ENCODE measurements around the gene CACUL1.
"Not testable (repeated sequence)": the region's sequence is repeated elsewhere in the genome, so short reads cannot be mapped to it uniquely, and the experiment has no call there.

Gene CACUL1

GRCh38 chr10:118768041-118768919 lies 13.5 kb upstream of the CACUL1 start:
- no peak for DNase-seq

GRCh38 chr10:118767297-118768040 lies 12.7 kb upstream of the CACUL1 start:
- DNase-seq: no peak

DNA sequence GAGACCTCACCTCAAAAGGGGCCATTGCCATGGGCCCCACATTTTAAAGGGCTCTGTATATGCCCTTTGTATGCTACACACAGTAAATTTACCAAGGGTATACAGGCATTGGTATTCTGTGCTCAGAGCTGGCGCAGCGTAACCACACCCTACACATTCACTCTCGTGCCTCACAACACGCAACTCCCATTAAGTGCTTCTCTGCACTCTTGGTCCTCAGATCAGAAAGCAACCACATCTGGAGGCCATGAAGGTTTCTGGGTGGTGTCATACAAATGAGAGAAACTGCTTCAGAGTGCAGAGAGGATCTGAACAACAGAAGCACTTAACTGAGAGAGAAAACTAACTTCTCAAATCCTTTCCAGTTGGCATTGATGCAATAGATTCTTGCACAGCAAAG lies 9.4 kb upstream of the CACUL1 start:
- no peak for DNase-seq

- DNase-seq: no peak
Measured at GRCh38 chr10:118763202-118763988, 8.6 kb upstream of the CACUL1 start.

DNA sequence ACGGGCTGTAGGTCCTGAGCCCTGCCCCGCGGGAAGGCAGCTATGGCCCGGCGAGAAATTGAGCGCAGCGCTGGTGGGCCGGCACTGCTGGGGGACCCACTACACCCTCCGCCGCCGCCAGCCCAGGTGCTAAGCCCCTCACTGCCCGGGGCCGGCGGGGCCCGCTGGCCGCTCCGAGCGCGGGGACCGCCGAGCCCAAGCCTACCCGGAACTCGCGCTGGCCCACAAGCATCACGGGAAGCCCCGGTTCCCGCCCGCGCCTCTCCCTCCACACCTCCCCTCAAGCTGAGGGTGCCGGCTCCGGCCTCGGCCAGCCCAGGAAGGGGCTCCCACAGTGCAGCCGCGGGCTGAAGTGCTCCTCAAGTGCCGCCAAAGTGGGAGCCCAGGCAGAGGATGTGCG lies 5.5 kb upstream of the CACUL1 start:
- no peak for DNase-seq

GRCh38 chr10:118758449-118758848 lies 3.7 kb upstream of the CACUL1 start:
- no peak for DNase-seq

DNA sequence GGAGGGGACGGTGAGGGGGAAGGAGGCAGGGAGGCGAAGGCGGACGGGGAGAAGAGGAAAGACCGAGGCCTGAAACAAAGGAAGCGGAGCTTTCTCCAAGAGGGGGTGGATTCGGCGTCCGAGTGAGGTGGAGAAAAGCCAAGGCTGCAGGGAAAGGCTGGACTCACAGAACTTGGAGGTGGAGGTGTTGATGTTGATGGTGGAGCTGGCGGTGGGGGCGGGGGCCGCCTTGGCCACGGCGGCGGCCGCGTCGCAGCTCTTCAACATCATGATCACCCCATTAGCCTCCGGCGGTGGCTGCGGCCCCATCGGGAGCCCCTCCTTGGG lies 578 bp downstream of the CACUL1 start:
- DNase-seq: peak; percentile 8

DNA sequence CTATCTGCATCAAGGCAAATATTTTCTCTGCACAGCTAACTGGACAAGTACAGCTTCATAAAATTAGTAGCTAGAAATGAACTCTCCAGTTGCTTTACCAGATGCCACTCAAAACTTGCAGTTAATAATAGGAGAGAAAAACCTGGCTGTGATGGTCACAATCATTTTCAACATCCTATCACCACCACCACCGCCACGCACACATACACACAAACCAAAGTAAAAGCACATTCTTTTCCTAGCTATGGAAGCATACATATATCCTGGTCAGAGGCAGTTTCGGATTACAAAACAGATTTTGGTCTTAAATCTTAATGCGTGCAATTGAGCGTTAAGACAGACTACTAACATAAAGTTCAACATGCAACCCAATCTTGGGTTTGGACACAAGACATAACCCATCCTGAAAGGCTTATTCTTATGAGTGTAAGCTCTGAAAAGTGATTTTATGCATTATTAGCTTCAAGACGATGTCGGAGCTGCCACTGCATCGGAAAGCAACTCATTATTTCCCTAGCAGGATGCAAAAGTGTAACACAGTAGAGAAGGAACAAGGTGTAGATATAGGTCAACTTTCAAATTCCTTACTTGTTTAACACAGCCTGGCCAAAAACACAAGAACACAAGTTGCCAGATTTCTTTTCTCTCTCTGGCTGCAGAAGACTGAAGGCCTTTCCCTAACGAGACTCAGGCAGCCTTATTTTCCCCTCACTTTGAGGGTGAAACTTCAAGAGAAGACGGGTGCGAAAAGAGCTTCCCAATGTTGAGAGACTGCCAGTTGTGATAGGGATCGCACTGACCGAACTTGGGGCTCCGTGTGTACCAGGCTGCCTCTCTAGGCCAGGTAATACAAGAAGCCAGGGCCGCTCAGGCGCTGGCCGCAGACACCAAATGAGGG lies 1.2 kb downstream of the CACUL1 start:
- no peak for DNase-seq

DNA sequence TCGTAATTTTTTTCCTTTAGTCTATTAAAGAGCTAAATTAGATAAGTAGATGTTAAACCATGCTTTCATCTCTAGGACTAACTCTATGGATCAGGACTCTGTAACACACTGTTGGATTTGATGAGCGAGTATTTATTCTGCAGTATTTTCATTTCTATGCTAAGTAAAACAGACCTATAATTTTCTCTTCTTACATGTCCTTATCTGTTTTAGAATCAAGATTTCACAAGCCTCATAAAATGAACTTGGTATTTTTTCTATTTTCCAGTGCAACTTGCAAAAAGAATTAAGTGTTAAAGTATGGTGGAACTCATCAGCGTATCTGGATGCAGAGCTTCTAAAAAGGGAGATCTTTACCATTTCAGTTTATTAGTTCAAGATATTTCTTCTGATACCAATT lies 2.4 kb downstream of the CACUL1 start:
- no peak for DNase-seq

DNA sequence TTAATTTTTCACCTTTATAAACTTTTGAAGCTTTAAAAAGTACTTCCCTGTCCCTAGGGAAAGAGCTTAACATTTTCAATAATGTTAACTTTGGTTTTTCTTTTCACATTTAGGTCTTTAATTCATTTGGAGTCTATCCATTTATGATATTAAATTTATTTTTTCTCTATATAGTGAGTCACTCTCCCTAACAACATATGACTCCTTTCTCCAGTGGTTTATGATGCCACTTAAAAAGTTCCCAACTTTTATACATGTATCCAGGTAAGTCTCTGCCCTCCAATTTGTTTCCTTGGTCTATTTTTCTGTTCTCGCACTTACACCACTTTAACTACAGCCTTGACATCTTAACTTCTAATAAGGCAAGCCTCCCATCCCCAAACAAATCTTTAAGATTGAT lies 3.5 kb downstream of the CACUL1 start:
- no peak for DNase-seq

- DNase-seq: no peak
Measured at GRCh38 chr10:118748041-118748440, 6.7 kb downstream of the CACUL1 start.

GRCh38 chr10:118746246-118746645 lies 8.5 kb downstream of the CACUL1 start:
- DNase-seq: no peak

DNA sequence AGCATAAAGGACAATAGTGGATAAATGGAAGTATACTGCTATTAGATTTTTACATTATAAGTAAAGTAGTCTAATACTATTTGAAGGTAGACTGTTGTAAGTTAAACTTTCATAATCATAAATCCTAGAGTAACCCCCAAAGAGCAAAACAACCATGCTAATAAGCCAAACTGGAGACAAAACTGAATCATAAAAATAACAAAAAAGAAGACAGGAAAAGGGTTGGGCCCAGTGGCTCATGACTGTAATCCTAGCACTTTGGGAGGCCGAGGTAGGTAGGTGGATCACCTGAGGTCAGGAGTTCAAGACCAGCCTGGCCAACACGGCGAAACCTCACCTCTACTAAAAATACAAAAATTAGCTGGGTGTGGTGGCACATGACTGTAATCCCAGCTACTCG lies 9.7 kb downstream of the CACUL1 start:
- no peak for DNase-seq

DNA sequence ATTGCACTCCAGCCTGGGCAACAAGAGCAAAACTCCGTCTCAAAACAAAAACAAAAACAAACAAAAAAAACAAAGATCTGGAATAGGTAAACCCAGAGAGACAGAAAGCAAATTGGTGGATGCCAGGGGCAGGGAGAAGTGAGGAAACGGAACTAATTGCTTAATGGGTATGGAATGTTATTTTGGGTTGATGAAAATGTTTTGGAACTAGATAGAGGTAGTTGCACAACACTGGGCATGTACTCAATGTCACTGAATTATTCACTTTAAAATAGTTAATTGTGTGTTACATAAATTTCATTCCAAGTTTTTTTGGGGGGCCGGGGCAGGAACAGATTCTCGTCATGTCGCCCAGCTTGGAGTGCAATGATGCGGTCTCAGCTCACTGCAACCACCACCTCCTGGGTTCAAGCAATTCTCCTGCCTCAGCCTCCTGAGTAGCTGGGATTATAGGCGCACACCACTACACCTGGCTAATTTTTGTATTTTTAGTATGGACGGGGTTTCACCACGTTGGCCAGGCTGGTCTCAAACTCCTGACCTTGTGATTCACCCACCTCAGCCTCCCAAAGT lies 10.3 kb downstream of the CACUL1 start:
- not testable (repeated sequence) for DNase-seq

DNA sequence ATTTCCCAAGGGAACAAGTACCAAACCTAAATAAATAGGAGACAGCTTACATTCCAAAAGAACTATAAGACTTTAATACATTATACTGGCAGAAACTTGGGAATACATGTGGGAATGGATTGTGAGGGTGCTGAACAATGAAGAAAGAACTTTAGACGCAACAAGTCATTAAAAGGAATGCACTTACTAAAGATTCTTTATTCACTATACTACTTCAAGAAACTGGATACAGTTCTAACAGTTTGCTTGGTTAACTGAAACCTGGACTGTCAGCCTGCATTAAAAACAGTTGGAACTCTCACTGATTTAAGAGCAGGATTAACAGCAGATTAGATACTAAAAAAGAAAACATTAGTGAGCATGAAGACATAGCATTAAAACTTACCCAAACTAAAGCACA lies 12.0 kb downstream of the CACUL1 start:
- DNase-seq: no peak

- no peak for DNase-seq
Measured at GRCh38 chr10:118742032-118742431, 12.7 kb downstream of the CACUL1 start.

DNA sequence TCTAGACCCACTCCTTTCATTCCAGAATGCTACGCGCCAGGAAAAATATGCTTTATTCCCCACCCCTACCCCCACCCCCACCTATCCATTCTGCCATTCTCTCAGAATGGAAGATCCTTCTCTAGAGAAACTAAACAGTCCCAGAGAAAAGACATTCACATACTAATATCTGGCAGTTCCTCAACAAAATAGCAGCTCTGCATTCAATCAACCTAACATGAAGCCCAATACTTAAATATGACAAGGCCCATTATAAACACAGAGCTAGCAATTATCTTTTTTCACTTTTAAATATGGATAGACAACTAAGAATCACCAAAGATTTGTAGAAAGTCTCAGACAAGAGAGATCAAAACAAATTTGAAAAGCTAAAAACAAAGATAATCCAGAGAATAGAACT lies 16.4 kb downstream of the CACUL1 start:
- DNase-seq: no peak

GRCh38 chr10:118737603-118738302 lies 17.0 kb downstream of the CACUL1 start:
- DNase-seq: no peak

DNA sequence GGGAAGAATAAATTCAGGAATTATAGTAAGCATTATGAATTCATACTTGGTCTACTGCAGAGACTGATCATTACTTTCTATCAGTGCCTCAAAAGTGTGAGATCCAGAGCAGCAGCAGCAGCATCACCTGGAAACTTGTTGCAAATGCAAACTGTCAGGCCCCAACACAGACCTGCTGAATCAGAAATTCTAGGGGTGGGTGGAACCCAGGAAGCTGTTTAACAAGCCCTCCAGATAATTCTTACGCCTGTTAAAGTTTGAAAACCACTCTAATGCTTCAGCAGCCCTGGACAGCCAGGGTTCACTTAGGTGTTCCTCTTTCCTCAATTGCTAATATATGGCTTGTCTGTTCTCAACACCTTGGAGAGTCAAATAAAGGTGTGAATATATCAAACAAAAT lies 19.5 kb downstream of the CACUL1 start:
- no peak for DNase-seq

DNA sequence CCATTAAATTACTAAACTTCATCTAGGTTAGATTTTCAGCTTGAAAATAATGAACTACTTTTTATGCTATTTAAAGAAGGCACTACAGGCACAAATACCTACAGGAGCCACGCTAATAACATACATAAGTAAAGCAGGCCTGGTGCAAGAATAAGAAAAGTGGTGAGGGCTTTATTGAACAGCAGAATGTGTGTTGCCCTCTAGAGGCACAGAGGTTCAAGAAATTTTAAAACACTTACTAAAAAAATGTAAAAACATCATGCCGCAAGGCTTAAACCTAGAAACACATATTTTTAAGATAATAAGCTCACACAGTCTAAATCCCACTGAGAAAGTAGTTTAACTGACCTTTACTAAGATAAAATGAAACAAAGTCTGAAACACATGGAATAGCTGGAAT lies 20.3 kb downstream of the CACUL1 start:
- no peak for DNase-seq
